WTC11 (cell line): ENCODE results near the gene ZFR.

ENCODE experiments used
- GRHL2 ChIP-seq: fragments of 250-450 bp; sonication (Bioruptor Pico); IDR thresholded peaks from 2 replicates; pipeline ENCODE4 v1.8.0; 2022; ENCODE audit warnings: mild to moderate bottlenecking, moderate library complexity; ENCODE audit not compliant: insufficient replicate concordance, severe bottlenecking
- PRDM15 ChIP-seq: sonication (generic); formaldehyde crosslinking; IDR thresholded peaks from 2 replicates; pipeline ENCODE4 v1.8.0; 2022; ENCODE audit warnings: missing genetic modification reagents
- TP53 ChIP-seq: sonication (generic); formaldehyde crosslinking; IDR thresholded peaks from 2 replicates; pipeline ENCODE4 v1.8.1; 2023; ENCODE audit warnings: mild to moderate bottlenecking, missing genetic modification reagents
- ZNF138 ChIP-seq: sonication (generic); formaldehyde crosslinking; conservative IDR thresholded peaks from 2 replicates; pipeline ENCODE4 v1.8.1; 2022; ENCODE audit warnings: mild to moderate bottlenecking, moderate library complexity, missing genetic modification reagents
- TF ChIP-seq, protein P1 (sequence below): fragments of 200-600 bp; IDR thresholded peaks from 2 replicates; pipeline ENCODE4 v1.8.0; 2022; ENCODE audit warnings: antibody characterized with exemption
- TF ChIP-seq, protein P2 (sequence below): sonication (generic); formaldehyde crosslinking; IDR thresholded peaks from 2 replicates; pipeline ENCODE4 v1.8.0; 2022; ENCODE audit warnings: mild to moderate bottlenecking, missing genetic modification reagents

DNA sequence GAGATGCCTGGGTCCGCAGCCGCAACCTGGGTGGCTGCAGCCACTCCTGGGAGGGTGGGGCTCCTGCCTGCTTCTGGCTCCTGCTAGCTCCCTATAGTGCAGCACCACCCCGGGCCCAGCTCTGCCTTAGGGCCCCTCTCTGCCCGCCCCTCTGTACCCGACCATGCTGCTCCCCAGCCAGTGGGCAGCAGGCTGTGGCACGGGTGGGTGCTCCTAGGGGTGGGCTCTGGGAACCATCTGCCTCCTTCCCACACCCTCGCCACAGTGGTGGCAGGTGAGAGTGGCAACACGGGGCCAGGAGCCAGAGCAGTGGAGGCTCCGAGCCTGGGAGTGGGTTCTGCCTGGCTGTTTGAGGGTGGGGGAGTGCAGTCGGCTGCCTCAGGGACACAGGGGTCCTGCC, 124.0 kb downstream of the ZFR start:
- TF ChIP-seq, protein P1, sequence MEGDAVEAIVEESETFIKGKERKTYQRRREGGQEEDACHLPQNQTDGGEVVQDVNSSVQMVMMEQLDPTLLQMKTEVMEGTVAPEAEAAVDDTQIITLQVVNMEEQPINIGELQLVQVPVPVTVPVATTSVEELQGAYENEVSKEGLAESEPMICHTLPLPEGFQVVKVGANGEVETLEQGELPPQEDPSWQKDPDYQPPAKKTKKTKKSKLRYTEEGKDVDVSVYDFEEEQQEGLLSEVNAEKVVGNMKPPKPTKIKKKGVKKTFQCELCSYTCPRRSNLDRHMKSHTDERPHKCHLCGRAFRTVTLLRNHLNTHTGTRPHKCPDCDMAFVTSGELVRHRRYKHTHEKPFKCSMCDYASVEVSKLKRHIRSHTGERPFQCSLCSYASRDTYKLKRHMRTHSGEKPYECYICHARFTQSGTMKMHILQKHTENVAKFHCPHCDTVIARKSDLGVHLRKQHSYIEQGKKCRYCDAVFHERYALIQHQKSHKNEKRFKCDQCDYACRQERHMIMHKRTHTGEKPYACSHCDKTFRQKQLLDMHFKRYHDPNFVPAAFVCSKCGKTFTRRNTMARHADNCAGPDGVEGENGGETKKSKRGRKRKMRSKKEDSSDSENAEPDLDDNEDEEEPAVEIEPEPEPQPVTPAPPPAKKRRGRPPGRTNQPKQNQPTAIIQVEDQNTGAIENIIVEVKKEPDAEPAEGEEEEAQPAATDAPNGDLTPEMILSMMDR = no peak
- TF ChIP-seq GRHL2 (no peak), ZNF138 (CRISPR knock-in tag) (no peak), PRDM15 (CRISPR knock-in tag) (no peak), TP53 (CRISPR knock-in tag) (no peak)
- TF ChIP-seq, protein P2, sequence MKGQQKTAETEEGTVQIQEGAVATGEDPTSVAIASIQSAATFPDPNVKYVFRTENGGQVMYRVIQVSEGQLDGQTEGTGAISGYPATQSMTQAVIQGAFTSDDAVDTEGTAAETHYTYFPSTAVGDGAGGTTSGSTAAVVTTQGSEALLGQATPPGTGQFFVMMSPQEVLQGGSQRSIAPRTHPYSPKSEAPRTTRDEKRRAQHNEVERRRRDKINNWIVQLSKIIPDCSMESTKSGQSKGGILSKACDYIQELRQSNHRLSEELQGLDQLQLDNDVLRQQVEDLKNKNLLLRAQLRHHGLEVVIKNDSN (CRISPR knock-in tag) = no peak
